HG02623 (cell line): ENCODE measurements around the gene THOC5.
"Not testable (repeated sequence)": the region's sequence is repeated elsewhere in the genome, so short reads cannot be mapped to it uniquely, and the experiment has no call there.

Source experiments
- ATAC-seq: cut with Tn5 transposase; IDR thresholded peaks from one replicate; pipeline ENCODE4 v1.9.1; 2021; ENCODE audit warnings: moderate library complexity; ENCODE audit not compliant: unreplicated experiment

The THOC5 gene

GRCh38 chr22:29511126-29511862 is 42.3 kb downstream of the THOC5 start:
- ATAC-seq: no peak

DNA sequence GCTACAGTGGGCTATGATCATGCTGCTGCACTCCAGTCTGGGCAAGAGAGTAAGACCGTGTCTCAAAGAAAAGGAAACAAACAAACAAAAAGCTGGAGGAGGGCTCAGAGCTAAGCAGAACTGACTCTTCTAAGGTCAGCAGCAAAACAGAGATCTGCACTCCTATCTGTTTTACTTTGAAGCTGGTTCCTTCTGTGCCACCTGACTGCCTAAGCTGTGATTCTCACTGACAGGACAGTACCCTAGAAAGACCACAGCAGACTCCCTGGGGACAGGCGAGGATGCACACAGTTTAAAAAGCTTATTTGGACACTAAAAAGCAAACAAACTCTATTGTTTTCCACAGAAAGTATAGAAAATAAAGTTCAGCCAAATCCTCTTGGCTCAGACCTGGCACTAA is 43.0 kb downstream of the THOC5 start:
- ATAC-seq: no peak

GRCh38 chr22:29509815-29510214 is 43.7 kb downstream of the THOC5 start:
- no peak for ATAC-seq

- ATAC-seq: no peak
Measured at GRCh38 chr22:29509298-29509697, 44.3 kb downstream of the THOC5 start.

GRCh38 chr22:29503811-29504372 is 49.7 kb downstream of the THOC5 start:
- no peak for ATAC-seq

GRCh38 chr22:29499852-29500251 is 53.7 kb downstream of the THOC5 start:
- no peak for ATAC-seq

DNA sequence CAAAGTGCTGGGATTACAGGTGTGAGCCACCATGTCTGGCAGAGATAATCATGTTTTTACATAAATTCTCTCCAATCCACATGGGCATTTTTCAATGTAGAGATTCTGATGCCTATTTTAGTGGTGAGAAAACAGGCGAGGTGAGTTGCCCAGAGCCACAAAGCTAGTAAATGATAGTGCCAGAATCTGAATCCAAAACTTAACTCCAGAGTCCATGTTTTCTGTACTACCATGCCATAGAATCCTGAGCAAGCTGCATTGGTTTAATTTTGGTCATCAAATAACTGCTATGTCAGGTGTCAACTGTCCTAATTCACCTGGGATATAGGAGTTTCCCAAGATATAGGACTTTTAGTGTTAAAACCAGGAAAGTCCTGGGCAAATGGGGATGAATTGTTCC is 59.9 kb downstream of the THOC5 start:
- no peak for ATAC-seq

DNA sequence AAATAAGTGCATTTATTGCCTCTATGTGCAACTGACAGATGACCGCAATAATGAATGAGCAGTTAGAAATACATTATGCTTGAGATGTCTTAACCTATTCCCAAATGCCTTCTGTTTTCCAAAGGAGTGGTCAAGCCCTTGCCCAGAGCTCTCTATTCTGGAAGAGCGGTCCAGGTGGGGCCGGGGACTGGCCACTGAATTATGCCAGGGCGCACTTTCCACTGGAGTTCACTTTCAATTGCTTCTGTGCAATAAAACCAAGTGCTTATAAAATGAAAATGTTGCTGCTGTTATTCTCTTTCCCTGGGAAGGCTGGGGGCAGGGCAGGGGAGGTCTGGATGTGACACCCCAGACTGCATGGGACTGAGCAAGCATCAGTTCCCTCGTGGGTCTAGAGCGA is 62.5 kb downstream of the THOC5 start:
- no peak for ATAC-seq

GRCh38 chr22:29489127-29489780 is 64.3 kb downstream of the THOC5 start:
- ATAC-seq: not testable (repeated sequence)

DNA sequence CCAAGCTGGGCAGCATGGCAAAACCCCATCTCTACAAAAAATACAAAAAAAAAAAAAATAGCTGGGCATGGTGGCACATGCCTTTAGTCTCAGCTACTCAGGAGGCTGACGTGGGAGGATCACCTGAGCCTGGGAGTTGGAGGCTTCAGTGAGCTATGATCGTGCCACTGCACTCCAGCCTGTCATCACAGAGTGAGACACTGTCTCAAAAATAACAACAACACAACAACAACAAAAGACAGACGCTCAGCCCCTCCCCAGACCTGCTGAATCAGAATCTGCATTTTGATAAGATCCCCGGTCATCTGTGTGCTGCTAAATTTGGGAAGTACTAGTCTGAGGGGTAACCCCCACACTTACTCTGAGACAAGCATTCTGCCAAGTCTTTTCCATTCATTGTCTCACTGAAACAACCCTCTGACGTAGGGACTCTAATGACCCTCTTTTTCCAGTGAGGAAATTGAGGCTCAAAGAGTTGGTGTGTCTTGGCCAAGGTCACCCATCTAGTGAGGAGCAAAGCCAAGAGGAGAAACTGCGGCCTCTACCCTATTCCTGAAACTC is 66.1 kb downstream of the THOC5 start:
- ATAC-seq: no peak

DNA sequence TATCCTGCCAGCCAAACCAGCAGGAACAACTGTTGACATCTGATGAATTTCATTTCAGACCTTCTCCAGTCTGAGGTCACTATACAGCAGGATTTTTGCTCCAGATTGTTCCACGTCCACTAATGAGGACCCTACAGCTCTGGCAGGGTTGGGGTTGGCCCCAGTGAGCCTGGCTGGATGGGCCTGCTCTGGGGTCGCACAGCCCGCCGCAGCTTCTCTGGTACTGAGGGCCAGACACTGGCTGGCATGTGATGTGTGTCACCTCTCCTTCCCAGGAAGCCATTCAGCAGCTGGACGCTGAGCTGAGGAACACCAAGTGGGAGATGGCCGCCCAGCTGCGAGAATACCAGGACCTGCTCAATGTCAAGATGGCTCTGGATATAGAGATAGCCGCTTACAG is 68.1 kb downstream of the THOC5 start:
- ATAC-seq: no peak

- no peak for ATAC-seq
Measured at GRCh38 chr22:29484642-29485041, 68.9 kb downstream of the THOC5 start.

GRCh38 chr22:29483254-29483653 is 70.3 kb downstream of the THOC5 start:
- no peak for ATAC-seq

GRCh38 chr22:29482726-29483125 is 70.8 kb downstream of the THOC5 start:
- ATAC-seq: no peak

DNA sequence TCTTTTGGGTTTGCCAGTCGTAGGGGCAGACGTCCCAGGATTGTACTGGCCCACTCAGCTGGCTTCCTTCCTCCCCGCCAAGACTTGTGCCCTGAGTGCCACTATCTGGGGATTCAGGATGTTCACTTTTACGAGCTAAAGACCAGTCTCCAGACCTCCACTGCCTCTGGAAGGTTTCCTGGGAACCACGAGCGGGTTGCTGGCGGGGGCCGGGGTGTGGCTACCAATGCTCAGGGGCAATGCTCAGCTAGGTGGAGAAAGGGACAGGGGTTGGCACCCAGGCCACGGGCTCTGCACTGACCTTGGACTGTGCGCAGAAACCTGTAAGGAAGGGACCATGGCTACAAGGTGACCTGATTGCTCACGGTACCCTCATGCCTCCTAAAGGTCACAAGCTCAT is 71.3 kb downstream of the THOC5 start:
- no peak for ATAC-seq

GRCh38 chr22:29481265-29482000 is 72.1 kb downstream of the THOC5 start:
- no peak for ATAC-seq

DNA sequence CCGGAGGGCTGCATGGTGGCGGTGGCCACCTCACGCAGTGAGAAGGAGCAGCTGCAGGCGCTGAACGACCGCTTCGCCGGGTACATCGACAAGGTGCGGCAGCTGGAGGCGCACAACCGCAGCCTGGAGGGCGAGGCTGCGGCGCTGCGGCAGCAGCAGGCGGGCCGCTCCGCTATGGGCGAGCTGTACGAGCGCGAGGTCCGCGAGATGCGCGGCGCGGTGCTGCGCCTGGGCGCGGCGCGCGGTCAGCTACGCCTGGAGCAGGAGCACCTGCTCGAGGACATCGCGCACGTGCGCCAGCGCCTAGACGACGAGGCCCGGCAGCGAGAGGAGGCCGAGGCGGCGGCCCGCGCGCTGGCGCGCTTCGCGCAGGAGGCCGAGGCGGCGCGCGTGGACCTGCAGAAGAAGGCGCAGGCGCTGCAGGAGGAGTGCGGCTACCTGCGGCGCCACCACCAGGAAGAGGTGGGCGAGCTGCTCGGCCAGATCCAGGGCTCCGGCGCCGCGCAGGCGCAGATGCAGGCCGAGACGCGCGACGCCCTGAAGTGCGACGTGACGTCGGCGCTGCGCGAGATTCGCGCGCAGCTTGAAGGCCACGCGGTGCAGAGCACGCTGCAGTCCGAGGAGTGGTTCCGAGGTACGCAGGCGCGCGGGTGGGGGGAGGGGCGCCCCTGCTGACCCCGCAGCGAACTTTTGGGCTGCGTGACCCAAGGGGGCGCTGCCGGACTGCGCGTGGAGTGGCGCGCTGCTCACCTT is 72.9 kb downstream of the THOC5 start:
- ATAC-seq: no peak

DNA sequence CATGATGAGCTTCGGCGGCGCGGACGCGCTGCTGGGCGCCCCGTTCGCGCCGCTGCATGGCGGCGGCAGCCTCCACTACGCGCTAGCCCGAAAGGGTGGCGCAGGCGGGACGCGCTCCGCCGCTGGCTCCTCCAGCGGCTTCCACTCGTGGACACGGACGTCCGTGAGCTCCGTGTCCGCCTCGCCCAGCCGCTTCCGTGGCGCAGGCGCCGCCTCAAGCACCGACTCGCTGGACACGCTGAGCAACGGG is 73.4 kb downstream of the THOC5 start:
- no peak for ATAC-seq

GRCh38 chr22:29479417-29480261 is 73.9 kb downstream of the THOC5 start, which contains the start of gene NEFH:
Gene NEFH, plus strand, starts transcription at chr22:29480218. Its CDS starts 45 bp downstream, at chr22:29480263.
- no peak for ATAC-seq
